ENCODE measurements around the gene DNMBP.

GRCh38 chr10:100038561-100039071 lies 28.9 kb upstream of the DNMBP start:
- TF ChIP-seq POLR2AphosphoS5 (IDR thresholded peaks at IDR 0.05), result no peak
- no peak for TF ChIP-seq CTCF (IDR thresholded peaks at IDR 0.05)
